H1 (cell line): ENCODE data around the gene GNB1L. TPM values are rescaled to one million over a fixed set of nuclear protein-coding genes. Genes with fewer than 3 reads are reported as not detected.

Experiments
- CTCF ChIA-PET: fragments of 300-600 bp; sonication (Branson Sonifier 250); formaldehyde crosslinking; loops from one replicate; lab custom pipeline; 2021; ENCODE audit not compliant: partially characterized antibody; lab: Charles Lee
- POLR2A ChIA-PET: fragments of 300-600 bp; sonication (Branson Sonifier 250); formaldehyde crosslinking; loops from one replicate; lab custom pipeline; 2021; ENCODE audit warnings: inconsistent platforms; ENCODE audit not compliant: partially characterized antibody; lab: Charles Lee
- DNase-seq, 2 experiments: peaks; one replicate each; pipeline versions ENCODE4 v3.0.0 to v3.0.0-alpha.2; 2010 to 2022; ENCODE audit warnings: low spot score in 2 of 2, low read depth in 1 of 2, mixed read lengths in 1 of 2
- FAIRE-seq: peaks from 2 replicates; lab custom pipeline; 2011; peaks lifted over from hg19 to GRCh38; lab: Jason Lieb, UNC
- H2AFZ ChIP-seq: 2 replicates; pipeline ENCODE4 v1.8.1; 2012; ENCODE audit warnings: low read length, inconsistent platforms
- H2AK5ac ChIP-seq: 2 replicates; pipeline ENCODE4 v1.6.1; 2013; ENCODE audit warnings: low read depth, low read length
- H2BK120ac ChIP-seq: replicated peaks from 2 replicates; pipeline ENCODE3; 2013; ENCODE audit warnings: low read depth, low read length, inconsistent platforms
- H2BK12ac ChIP-seq: 2 replicates; pipeline ENCODE4 v1.6.1; 2013; ENCODE audit warnings: low read depth, low read length
- H2BK15ac ChIP-seq: 2 replicates; pipeline ENCODE4 v1.6.1; 2013; ENCODE audit warnings: low read length
- H2BK20ac ChIP-seq: 2 replicates; pipeline ENCODE4 v1.6.1; 2013; ENCODE audit warnings: low read length
- H2BK5ac ChIP-seq: 2 replicates; pipeline ENCODE4 v1.6.1; 2013; ENCODE audit warnings: low read depth, low read length
- H3K14ac ChIP-seq: 2 replicates; pipeline ENCODE4 v1.6.1; 2013; ENCODE audit warnings: inconsistent platforms; ENCODE audit not compliant: insufficient read length
- H3K18ac ChIP-seq: 2 replicates; pipeline ENCODE4 v1.6.1; 2013; ENCODE audit warnings: low read length; ENCODE audit errors: extremely low read depth
- H3K23ac ChIP-seq: 2 replicates; pipeline ENCODE4 v1.6.1; 2013; ENCODE audit warnings: inconsistent platforms; ENCODE audit not compliant: insufficient read length
- H3K23me2 ChIP-seq: 2 replicates; pipeline ENCODE4 v1.6.1; 2013; ENCODE audit warnings: low read depth, low read length
- H3K27ac ChIP-seq: 2 replicates; pipeline ENCODE4 v1.6.1; 2011; ENCODE audit warnings: low read depth, low read length, inconsistent platforms
- H3K27me3 ChIP-seq, 4 experiments: replicated peaks in 1 of 4; 1 replicate in 1 of 4; 2 replicates in 3 of 4; pipeline versions ENCODE4 v1.6.1 to v1.8.1; 2011 to 2013; ENCODE audit warnings: low read length in 3 of 4, mild to moderate bottlenecking in 3 of 4, inconsistent platforms in 2 of 4, mixed read lengths in 2 of 4, moderate library complexity in 1 of 4; ENCODE audit not compliant: control insufficient read depth in 3 of 4, insufficient read depth in 3 of 4; ENCODE audit errors: extremely low read depth in 1 of 4
- H3K36me3 ChIP-seq, 4 experiments: 2 replicates each; pipeline versions ENCODE4 v1.6.1 to v1.8.1; 2011 to 2013; ENCODE audit warnings: mild to moderate bottlenecking in 4 of 4, low read length in 3 of 4, moderate library complexity in 2 of 4, control low read depth in 1 of 4, inconsistent platforms in 1 of 4; ENCODE audit not compliant: insufficient read depth in 4 of 4, control insufficient read depth in 2 of 4
- H3K4ac ChIP-seq: replicated peaks from 2 replicates; pipeline ENCODE3; 2013; ENCODE audit warnings: low read length, low read depth, mixed read lengths, inconsistent platforms; ENCODE audit not compliant: insufficient read length
- H3K4me1 ChIP-seq, 4 experiments: replicated peaks in 1 of 4; 1 replicate in 1 of 4; 2 replicates in 3 of 4; pipeline versions ENCODE4 v1.6.1 to v1.8.1; 2011 to 2013; ENCODE audit warnings: low read length in 3 of 4, inconsistent platforms in 2 of 4, mixed read lengths in 1 of 4; ENCODE audit not compliant: insufficient read depth in 4 of 4, control insufficient read depth in 3 of 4
- H3K4me2 ChIP-seq, 2 experiments: 2 replicates each; pipeline versions ENCODE4 v1.6.1 to v1.8.1; 2011 to 2013; ENCODE audit warnings: low read depth in 2 of 2, low read length in 2 of 2, control low read depth in 1 of 2, inconsistent platforms in 1 of 2, mild to moderate bottlenecking in 1 of 2; ENCODE audit not compliant: insufficient read depth in 1 of 2
- H3K4me3 ChIP-seq, 4 experiments: fragments of 200-600, 300-600 bp in 1 of 4; sonication (generic), shearing (Covaris generic), sonication (Bioruptor Twin) in 1 of 4; 2 replicates each; pipeline versions ENCODE4 v1.5.1 to v1.8.1; 2011 to 2016; ENCODE audit warnings: low read length in 4 of 4, low read depth in 3 of 4, control low read depth in 2 of 4, inconsistent platforms in 2 of 4, mild to moderate bottlenecking in 2 of 4, mixed read lengths in 1 of 4, moderate library complexity in 1 of 4; ENCODE audit not compliant: insufficient read depth in 2 of 4; ENCODE audit errors: extremely low read depth in 1 of 4
- H3K56ac ChIP-seq: replicated peaks from 2 replicates; pipeline ENCODE3; 2013; ENCODE audit warnings: low read depth, mild to moderate bottlenecking, mixed read lengths, low read length, inconsistent platforms; ENCODE audit not compliant: insufficient read length
- H3K79me1 ChIP-seq: 2 replicates; pipeline ENCODE4 v1.6.1; 2013; ENCODE audit warnings: low read depth, low read length, control low read depth
- H3K79me2 ChIP-seq, 2 experiments: 2 replicates each; pipeline versions ENCODE4 v1.6.1 to v1.8.1; 2012 to 2013; ENCODE audit warnings: low read length in 2 of 2, mild to moderate bottlenecking in 2 of 2, inconsistent platforms in 1 of 2; ENCODE audit not compliant: insufficient read depth in 2 of 2, control insufficient read depth in 1 of 2
- H3K9ac ChIP-seq, 4 experiments: replicated peaks in 1 of 4; 1 replicate in 1 of 4; 2 replicates in 3 of 4; pipeline versions ENCODE4 v1.6.1 to v1.8.1; 2011 to 2013; ENCODE audit warnings: low read depth in 3 of 4, low read length in 3 of 4, control low read depth in 2 of 4, mild to moderate bottlenecking in 2 of 4, moderate library complexity in 2 of 4, inconsistent platforms in 1 of 4; ENCODE audit errors: extremely low read depth in 1 of 4
- H3K9me3 ChIP-seq, 2 experiments: 2 replicates each; pipeline versions ENCODE4 v1.6.1 to v1.8.1; 2012 to 2013; ENCODE audit warnings: mild to moderate bottlenecking in 2 of 2, moderate library complexity in 2 of 2, control low read depth in 1 of 2, inconsistent platforms in 1 of 2, low read depth in 1 of 2, low read length in 1 of 2, mixed read lengths in 1 of 2; ENCODE audit not compliant: insufficient read depth in 2 of 2
- H4K20me1 ChIP-seq, 2 experiments: replicated peaks in 1 of 2; 2 replicates each; pipeline versions ENCODE3 to v1.8.1; 2011 to 2013; ENCODE audit warnings: inconsistent platforms in 2 of 2, low read length in 2 of 2, mild to moderate bottlenecking in 1 of 2; ENCODE audit not compliant: insufficient read depth in 2 of 2, control insufficient read depth in 1 of 2
- H4K5ac ChIP-seq: 2 replicates; pipeline ENCODE4 v1.6.1; 2013; ENCODE audit warnings: low read length, low read depth, mixed read lengths, inconsistent platforms; ENCODE audit not compliant: insufficient read length
- H4K8ac ChIP-seq: 2 replicates; pipeline ENCODE4 v1.8.0; 2013; ENCODE audit warnings: mild to moderate bottlenecking, moderate library complexity, low read length, inconsistent platforms; ENCODE audit not compliant: insufficient read depth; ENCODE audit errors: extremely low read depth
- H4K91ac ChIP-seq: replicated peaks from 2 replicates; pipeline ENCODE3; 2013; ENCODE audit warnings: low read length, mixed read lengths, inconsistent platforms; ENCODE audit not compliant: insufficient read length
- ASH2L ChIP-seq: fragments of 200-600, 300-600 bp; sonication (generic); IDR thresholded peaks from one replicate; pipeline ENCODE4 v1.7.1; 2017; ENCODE audit warnings: low read length
- E2F6 ChIP-seq: IDR thresholded peaks from 2 replicates; pipeline ENCODE4 v1.6.1; 2012; ENCODE audit warnings: inconsistent platforms
- EP300 ChIP-seq, 2 experiments: IDR thresholded peaks; 1 replicate in 1 of 2; 2 replicates in 1 of 2; pipeline ENCODE4 v1.6.1; 2011 to 2012; ENCODE audit warnings: low read depth in 2 of 2, low read length in 2 of 2, mild to moderate bottlenecking in 2 of 2, borderline replicate concordance in 1 of 2, inconsistent platforms in 1 of 2, moderate library complexity in 1 of 2
- GTF2F1 ChIP-seq: IDR thresholded peaks from 2 replicates; pipeline ENCODE4 v1.6.1; 2012; ENCODE audit warnings: low read depth, low read length, improper control_type of control experiment, borderline replicate concordance
- MAFK ChIP-seq: IDR thresholded peaks from 2 replicates; pipeline ENCODE4 v1.6.1; 2012; ENCODE audit warnings: low read depth, mild to moderate bottlenecking, improper control_type of control experiment, low read length
- POLR2A ChIP-seq, 2 experiments: IDR thresholded peaks; 1 replicate in 1 of 2; 2 replicates in 1 of 2; pipeline ENCODE4 v1.6.1; 2011; ENCODE audit warnings: low read depth in 2 of 2, low read length in 2 of 2, mild to moderate bottlenecking in 2 of 2; ENCODE audit errors: control extremely low read depth in 1 of 2
- RAD21 ChIP-seq, 2 experiments: IDR thresholded peaks in 1 of 2; conservative IDR thresholded peaks in 1 of 2; 2 replicates each; pipeline ENCODE4 v1.6.1; 2011; ENCODE audit warnings: low read depth in 2 of 2, low read length in 2 of 2, improper control_type of control experiment in 1 of 2, inconsistent platforms in 1 of 2, mild to moderate bottlenecking in 1 of 2, moderate library complexity in 1 of 2
- RNF2 ChIP-seq: fragments of 200-900, 300-1000 bp; sonication (generic); IDR thresholded peaks from 2 replicates; pipeline ENCODE4 v1.7.1; 2016; ENCODE audit warnings: borderline replicate concordance, low read depth, mild to moderate bottlenecking, antibody characterized with exemption, low read length; ENCODE audit not compliant: poor library complexity, severe bottlenecking; ENCODE audit errors: missing control alignments
- SAP30 ChIP-seq: fragments of 300-600 bp; sonication (generic); IDR thresholded peaks from 2 replicates; pipeline ENCODE4 v1.7.1; 2012; ENCODE audit warnings: low read length, moderate library complexity, mild to moderate bottlenecking, inconsistent platforms; ENCODE audit not compliant: insufficient read depth, insufficient replicate concordance
- ZNF274 ChIP-seq: IDR thresholded peaks from 2 replicates; pipeline ENCODE4 v1.7.0; 2012; ENCODE audit warnings: low read length, borderline replicate concordance; ENCODE audit errors: extremely low read depth
- WGBS, 2 experiments: shearing (Covaris generic) in 1 of 2; methylation state at CpG; one replicate each; pipeline versions ENCODE4 v1.1.6 to v1.1.7; 2013 to 2015; ENCODE audit warnings: low lambda C conversion rate in 2 of 2, mixed read lengths in 2 of 2, inconsistent platforms in 1 of 2, low coverage in 1 of 2, missing lambda C conversion rate in 1 of 2; ENCODE audit not compliant: insufficient replicate concordance in 2 of 2, insufficient coverage in 1 of 2, insufficient read length in 1 of 2; ENCODE audit errors: extremely low coverage in 1 of 2, missing lambda C conversion rate in 1 of 2; 5-methylcytosine and 5-hydroxymethylcytosine counted together
- polyA plus RNA-seq, 7 experiments: library from polyadenylated mRNA; depleted of rRNA in 3 of 7; stranded (reverse) in 5 of 7; unstranded in 2 of 7; fragments of >200 nt in 5 of 7; fragments of 200-250 nt in 2 of 7; gene quantifications; 1 replicate in 5 of 7; 2 replicates in 1 of 7; 4 replicates in 1 of 7; pipeline versions ENCODE4 v1.2.1 to v1.2.3, GENCODE V29; 2011 to 2013; ENCODE audit warnings: missing spikeins in 2 of 7, mixed read lengths in 2 of 7
- total RNA-seq: library from RNA; stranded (reverse); fragmentation: NEBNext Ultra II Directional; extraction: Animal tissue kit (Norgen Biotek cat#: 25700); gene quantifications from 2 replicates; pipeline ENCODE4 v1.2.1, GENCODE V29; 2021

The GNB1L gene
- total and polyA plus RNA-seq, 2 of the 8 experiments (the other 6 are each of a cell fraction or from before 2014, with no cell fraction given): 14.0 to 15.6 TPM

- H2BK120ac ChIP-seq: no peak overlapping the region
- TF ChIP-seq POLR2A (IDR thresholded peaks at IDR 0.05; ENCODE audit: control extremely low read depth in 1 of 2, low read depth in 2 of 2, low read length in 2 of 2): no peak
- no peak for TF ChIP-seq EP300 (IDR thresholded peaks at IDR 0.05; ENCODE audit: borderline replicate concordance in 1 of 2, low read depth in 2 of 2, low read length in 2 of 2)
- TF ChIP-seq SAP30: no peak
- no peak for TF ChIP-seq RAD21 (IDR thresholded peaks at IDR 0.05 in 1 of 2, conservative IDR thresholded peaks at IDR 0.05 in 1 of 2; ENCODE audit: low read depth in 2 of 2, low read length in 2 of 2)
- TF ChIP-seq GTF2F1: no peak
- TF ChIP-seq MAFK: no peak
- TF ChIP-seq RNF2: no peak
- no peak for TF ChIP-seq E2F6
- TF ChIP-seq ASH2L: no peak
- TF ChIP-seq ZNF274: no peak
Measured at GRCh38 chr22:19869497-19870152, 15.0 kb upstream of the GNB1L start.

More at GRCh38 chr22:19869497-19870152, 15.0 kb upstream of the GNB1L start:
- Histone ChIP-seq H3K36me3 (no peaks in the 10 kb centered on the region), H3K4me3 (no peak overlapping the region), H3K9ac (no peak overlapping the region), H3K56ac (no peak overlapping the region), H3K27ac (no peak overlapping the region), H3K23ac (no peak overlapping the region), H3K27me3 (no peaks in the 10 kb centered on the region), H2AK5ac (no peak overlapping the region; the same call in 1 of the 2 replicates), H3K4ac (no peak overlapping the region), H2BK20ac (0 out of 2 replicates have a peak overlapping the region, but pooled peaks have one; percentile 48), H3K79me2 (no peaks in the 10 kb centered on the region), H3K4me1 (peaks cover 0 to 7% (median 4%) of the 10 kb centered on the region in 4 experiments; a peak in 4 of 7 replicates), H4K91ac (peak overlapping the region; percentile 70), H2BK12ac (no peak overlapping the region; the same call in 1 of the 2 replicates), H4K5ac (no peak overlapping the region), H3K9me3 (no peaks in the 10 kb centered on the region), H2BK15ac (peak overlapping the region; percentile 92; the same call in 1 of the 2 replicates), H3K18ac (no peak overlapping the region), H3K79me1 (no peaks in the 10 kb centered on the region; the same call in 1 of the 2 replicates), H2AFZ (no peak overlapping the region), H3K14ac (no peak overlapping the region), H4K20me1 (no peaks in the 10 kb centered on the region), H3K4me2 (no peak overlapping the region), H4K8ac (no peak overlapping the region), H3K23me2 (no peaks in the 10 kb centered on the region), H2BK5ac (peak overlapping the region; percentile 68; the same call in 1 of the 2 replicates)
- ChIA-PET POLR2A (interaction anchor here (1.1 to 4.6 kb wide), 5 partner anchors 11 to 27 kb away, joined by 4 to 27 read pairs (median 4); no protein-coding TSS in a partner anchor), CTCF (interaction anchor here (0.9 to 2.2 kb wide), 8 partner anchors 9 to 84 kb away, joined by 3 to 10 read pairs (median 4); no protein-coding TSS in a partner anchor)
- peak in 1 of 2 experiments; percentile 45 for DNase-seq
- 88% methylated on average over 12 of the region's 12 CpGs; no CpG with 5 or more reads in 1 of the 2 experiments for WGBS, 2 experiments
- no peak for FAIRE-seq
